Erythroblast (primary cell): ENCODE results near the gene ANKRD63.

Source experiments
- GATA1 ChIP-seq: IDR thresholded peaks from 2 replicates; pipeline ENCODE4 v1.6.1; 2011; ENCODE audit warnings: low read depth, mild to moderate bottlenecking, control low read depth, low read length, moderate library complexity
- POLR2A ChIP-seq: IDR thresholded peaks from 2 replicates; pipeline ENCODE4 v1.6.1; 2011; ENCODE audit warnings: mild to moderate bottlenecking, low read length

GRCh38 chr15:40239693-40240618, 42.9 kb downstream of the ANKRD63 start:
- TF ChIP-seq POLR2A (no peak), GATA1 (no peak)
